ENCODE measurements around the gene TGFB1.

GRCh38 chr19:41371541-41371940 lies 17.8 kb upstream of the TGFB1 start:
- TF ChIP-seq POLR2A (IDR thresholded peaks at IDR 0.05; ENCODE audit: low read depth, low read length) (no peak), POLR2AphosphoS5 (IDR thresholded peaks at IDR 0.05; ENCODE audit: low read depth, low read length) (no peak)
